ENCODE measurements around the gene MARVELD3. TPM values are rescaled to one million over a fixed set of nuclear protein-coding genes. Genes with fewer than 3 reads are reported as not detected.

The MARVELD3 gene
- total RNA-seq, 1 experiment from 2014 or later, result 28.6 TPM

GRCh38 chr16:71659471-71659870 is 33.5 kb downstream of the MARVELD3 start:
- Histone ChIP-seq H3K36me3 (ENCODE audit: low read depth) (no peaks in the 10 kb centered on the region), H3K79me2 (ENCODE audit: low read depth) (no peaks in the 10 kb centered on the region), H3K27ac (no peak overlapping the region), H4K20me1 (ENCODE audit: insufficient read depth) (no peaks in the 10 kb centered on the region), H2AFZ (no peak overlapping the region), H3K27me3 (ENCODE audit: insufficient read depth, low read depth) (no peaks in the 10 kb centered on the region), H3K4me3 (no peak overlapping the region), H3K4me1 (replicated peaks; ENCODE audit: insufficient read depth) (no peaks in the 10 kb centered on the region), H3F3A (ENCODE audit: insufficient read depth, low read depth) (no peaks in the 10 kb centered on the region), H3K9me3 (ENCODE audit: insufficient read depth, low read depth) (no peaks in the 10 kb centered on the region), H3K4me2 (no peak overlapping the region), H3K9me2 (ENCODE audit: insufficient read depth) (no peaks in the 10 kb centered on the region)
- BruUV-seq (replicated peaks), result no TSS peak
- DNase-seq, result no peak
- intact Hi-C loops (cut with micrococcal nuclease; ENCODE audit: unreplicated experiment), result no loop called here
- CTCF ChIA-PET, result no interaction called here
- TF ChIP-seq EZH2 (IDR thresholded peaks at IDR 0.05; ENCODE audit: low read depth), result no peak
- no peak for TF ChIP-seq CTCF (conservative IDR thresholded peaks at IDR 0.05)
- POLR2A ChIA-PET (ENCODE audit: unreplicated experiment), result no interaction called here

- ChIA-PET POLR2A (ENCODE audit: unreplicated experiment) (no interaction called here), CTCF (no interaction called here)
- no peaks in the 10 kb centered on the region for H3K27me3 ChIP-seq (ENCODE audit: insufficient read depth, low read depth)
- DNase-seq, result no peak
- intact Hi-C loops (cut with micrococcal nuclease; ENCODE audit: unreplicated experiment), result no loop called here
- H3K4me2 ChIP-seq, result no peak overlapping the region
- H3K4me3 ChIP-seq, result no peak overlapping the region
- H3K9me3 ChIP-seq (ENCODE audit: insufficient read depth, low read depth), result no peaks in the 10 kb centered on the region
- H3K36me3 ChIP-seq (ENCODE audit: low read depth), result no peaks in the 10 kb centered on the region
- BruUV-seq (replicated peaks), result no TSS peak
- H4K20me1 ChIP-seq (ENCODE audit: insufficient read depth), result no peaks in the 10 kb centered on the region
- H3K4me1 ChIP-seq (replicated peaks; ENCODE audit: insufficient read depth), result no peaks in the 10 kb centered on the region
- H2AFZ ChIP-seq, result no peak overlapping the region
- no peaks in the 10 kb centered on the region for H3K79me2 ChIP-seq (ENCODE audit: low read depth)
- no peaks in the 10 kb centered on the region for H3K9me2 ChIP-seq (ENCODE audit: insufficient read depth)
- no peak for TF ChIP-seq CTCF (conservative IDR thresholded peaks at IDR 0.05)
- no peak for TF ChIP-seq EZH2 (IDR thresholded peaks at IDR 0.05; ENCODE audit: low read depth)
- H3F3A ChIP-seq (ENCODE audit: insufficient read depth, low read depth), result no peaks in the 10 kb centered on the region
- H3K27ac ChIP-seq, result no peak overlapping the region
These were observed 40.3 kb downstream of the MARVELD3 start for GRCh38 chr16:71666264-71666663.

GRCh38 chr16:71666928-71667707 is 41.1 kb downstream of the MARVELD3 start:
- Histone ChIP-seq H3K9me3 (ENCODE audit: insufficient read depth, low read depth) (no peaks in the 10 kb centered on the region), H3K4me1 (replicated peaks; ENCODE audit: insufficient read depth) (no peaks in the 10 kb centered on the region), H3K4me2 (no peak overlapping the region), H4K20me1 (ENCODE audit: insufficient read depth) (no peaks in the 10 kb centered on the region), H3K4me3 (no peak overlapping the region), H3K9me2 (ENCODE audit: insufficient read depth) (no peaks in the 10 kb centered on the region), H3K27ac (no peak overlapping the region), H3K36me3 (ENCODE audit: low read depth) (no peaks in the 10 kb centered on the region), H3F3A (ENCODE audit: insufficient read depth, low read depth) (no peaks in the 10 kb centered on the region; the same call in 1 of the 2 replicates), H3K79me2 (ENCODE audit: low read depth) (no peaks in the 10 kb centered on the region), H2AFZ (no peak overlapping the region), H3K27me3 (ENCODE audit: insufficient read depth, low read depth) (no peaks in the 10 kb centered on the region)
- TF ChIP-seq EZH2 (IDR thresholded peaks at IDR 0.05; ENCODE audit: low read depth), result no peak
- no peak for TF ChIP-seq CTCF (conservative IDR thresholded peaks at IDR 0.05)
- no peak for DNase-seq
- CTCF ChIA-PET, result no interaction called here
- POLR2A ChIA-PET (ENCODE audit: unreplicated experiment), result interaction anchor here (0.5 kb wide), 1 partner anchor 118 kb away, joined by 41 read pairs; no protein-coding TSS in a partner anchor
- no TSS peak for BruUV-seq (replicated peaks)
- intact Hi-C loops (cut with micrococcal nuclease; ENCODE audit: unreplicated experiment), result no loop called here
